ENCODE data around the gene PRKG1.

DNA sequence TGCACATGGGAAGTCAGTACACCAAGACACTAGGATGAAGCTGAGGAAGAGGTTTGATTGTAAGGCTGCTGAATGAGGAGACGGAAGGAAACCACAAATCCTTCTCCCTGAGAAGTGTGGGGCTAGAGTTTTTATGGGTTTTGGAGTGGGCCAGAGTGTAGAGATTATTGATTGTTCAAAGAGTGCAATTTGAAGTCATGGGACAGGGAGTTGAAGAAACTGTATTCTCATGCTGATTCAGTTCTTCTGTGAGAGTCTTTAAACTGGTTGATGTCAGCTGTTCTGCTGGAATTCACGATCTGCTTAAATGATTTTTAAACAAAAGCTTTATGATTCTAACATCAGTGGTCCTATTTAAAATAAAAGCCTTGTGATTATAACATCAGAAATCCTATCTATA is 533.9 kb downstream of the PRKG1 start:
- TF ChIP-seq, protein P1, sequence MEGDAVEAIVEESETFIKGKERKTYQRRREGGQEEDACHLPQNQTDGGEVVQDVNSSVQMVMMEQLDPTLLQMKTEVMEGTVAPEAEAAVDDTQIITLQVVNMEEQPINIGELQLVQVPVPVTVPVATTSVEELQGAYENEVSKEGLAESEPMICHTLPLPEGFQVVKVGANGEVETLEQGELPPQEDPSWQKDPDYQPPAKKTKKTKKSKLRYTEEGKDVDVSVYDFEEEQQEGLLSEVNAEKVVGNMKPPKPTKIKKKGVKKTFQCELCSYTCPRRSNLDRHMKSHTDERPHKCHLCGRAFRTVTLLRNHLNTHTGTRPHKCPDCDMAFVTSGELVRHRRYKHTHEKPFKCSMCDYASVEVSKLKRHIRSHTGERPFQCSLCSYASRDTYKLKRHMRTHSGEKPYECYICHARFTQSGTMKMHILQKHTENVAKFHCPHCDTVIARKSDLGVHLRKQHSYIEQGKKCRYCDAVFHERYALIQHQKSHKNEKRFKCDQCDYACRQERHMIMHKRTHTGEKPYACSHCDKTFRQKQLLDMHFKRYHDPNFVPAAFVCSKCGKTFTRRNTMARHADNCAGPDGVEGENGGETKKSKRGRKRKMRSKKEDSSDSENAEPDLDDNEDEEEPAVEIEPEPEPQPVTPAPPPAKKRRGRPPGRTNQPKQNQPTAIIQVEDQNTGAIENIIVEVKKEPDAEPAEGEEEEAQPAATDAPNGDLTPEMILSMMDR (conservative IDR thresholded peaks at IDR 0.05 in 1 of 2, IDR thresholded peaks at IDR 0.05 in 1 of 2; ENCODE audit: extremely low read depth in 1 of 2, insufficient read depth in 1 of 2, low read depth in 1 of 2, low read length in 2 of 2) = no peak
- TF ChIP-seq EZH2 (IDR thresholded peaks at IDR 0.05; ENCODE audit: borderline replicate concordance, low read length) = no peak
